ENCODE measurements around the gene IL24.

The IL24 gene

GRCh38 chr1:206918076-206918475 lies 20.8 kb downstream of the IL24 start:
- TF ChIP-seq CTCF (IDR thresholded peaks at IDR 0.05; ENCODE audit: borderline replicate concordance, insufficient read depth, low read depth, low read length): no peak
- H3K4me3 ChIP-seq (ENCODE audit: low read depth, low read length): peak overlapping the region; percentile 76

- peak within 1 kb of the TSS; percentile 76 for H3K4me3 ChIP-seq (ENCODE audit: low read depth, low read length)
- no peak for TF ChIP-seq CTCF (IDR thresholded peaks at IDR 0.05; ENCODE audit: borderline replicate concordance, insufficient read depth, low read depth, low read length)
Measured at GRCh38 chr1:206921772-206922265, 24.6 kb downstream of the IL24 start, which contains the start of gene FCMR. TSS of gene FCMR (minus strand) at chr1:206921941. CDS start at chr1:206921854, 87 bp downstream.

- no peak for TF ChIP-seq CTCF (IDR thresholded peaks at IDR 0.05; ENCODE audit: borderline replicate concordance, insufficient read depth, low read depth, low read length)
- H3K4me3 ChIP-seq (ENCODE audit: low read depth, low read length): peak overlapping the region; percentile 22
Measured at GRCh38 chr1:206922524-206922923, 25.3 kb downstream of the IL24 start.

- peak overlapping the region; percentile 38 for H3K4me3 ChIP-seq (ENCODE audit: low read depth, low read length)
- no peak for TF ChIP-seq CTCF (IDR thresholded peaks at IDR 0.05; ENCODE audit: borderline replicate concordance, insufficient read depth, low read depth, low read length)
Measured at GRCh38 chr1:206923009-206923960, 26.0 kb downstream of the IL24 start.

- H3K4me3 ChIP-seq (ENCODE audit: low read depth, low read length): peak overlapping the region; percentile 38
Measured at GRCh38 chr1:206923961-206924557, 26.8 kb downstream of the IL24 start.

GRCh38 chr1:206924592-206925105 lies 27.4 kb downstream of the IL24 start:
- no peak for TF ChIP-seq CTCF (IDR thresholded peaks at IDR 0.05; ENCODE audit: borderline replicate concordance, insufficient read depth, low read depth, low read length)
- H3K4me3 ChIP-seq (ENCODE audit: low read depth, low read length): no peak overlapping the region

- TF ChIP-seq CTCF (IDR thresholded peaks at IDR 0.05; ENCODE audit: borderline replicate concordance, insufficient read depth, low read depth, low read length): peak; percentile 26; the same call in 1 of the 2 replicates
Measured at GRCh38 chr1:206925106-206925736, 28.0 kb downstream of the IL24 start.

More at GRCh38 chr1:206925106-206925736, 28.0 kb downstream of the IL24 start:
- no peak overlapping the region for H3K4me3 ChIP-seq (ENCODE audit: low read depth, low read length)

Data from GM12875 (cell line).